Upper lobe of left lung (tissue), 4 donors: Measurements from ENCODE around the gene FFAR2.

Experiments used
- CTCF ChIP-seq, 6 experiments: fragments of 450-650 bp in 4 of 6; fragments of 200-600 bp in 2 of 6; sonication (generic) in 2 of 6; IDR thresholded peaks; one replicate each; pipeline ENCODE4 v1.5.1; 2016 to 2019; ENCODE audit warnings: antibody characterized with exemption in 6 of 6
- EP300 ChIP-seq, 4 donors: sonication (generic); formaldehyde crosslinking; IDR thresholded peaks; one replicate each; pipeline ENCODE4 v1.5.1; 2017; ENCODE audit warnings: antibody characterized with exemption in 4 of 4, control low read depth in 2 of 4
- POLR2A ChIP-seq, 4 donors: fragments of 450-650 bp; IDR thresholded peaks; one replicate each; pipeline ENCODE4 v1.5.1; 2016 to 2017; ENCODE audit warnings: antibody characterized with exemption in 4 of 4, mild to moderate bottlenecking in 2 of 4
- POLR2AphosphoS5 ChIP-seq, 2 donors: sonication (generic); formaldehyde crosslinking; IDR thresholded peaks; one replicate each; pipeline ENCODE4 v1.5.1; 2017; ENCODE audit warnings: antibody characterized with exemption in 2 of 2

- TF ChIP-seq CTCF (IDR thresholded peaks at IDR 0.05) (no peak), POLR2A (IDR thresholded peaks at IDR 0.05) (no peak), POLR2AphosphoS5 (IDR thresholded peaks at IDR 0.05) (no peak), EP300 (IDR thresholded peaks at IDR 0.05) (no peak)
Observed at GRCh38 chr19:35433448-35433847, 14.6 kb upstream of the FFAR2 start.
